HG03103 (cell line): ENCODE measurements around the gene CENPVL2.
"Not testable (repeated sequence)": the region's sequence is repeated elsewhere in the genome, so short reads cannot be mapped to it uniquely, and the experiment has no call there.

Source experiments
- ATAC-seq: cut with Tn5 transposase; IDR thresholded peaks from one replicate; pipeline ENCODE4 v1.9.1; 2021; ENCODE audit warnings: low read depth; ENCODE audit not compliant: unreplicated experiment

CENPVL2 gene

GRCh38 chrX:51682720-51683062 lies at the start of gene CENPVL2:
CENPVL2 (minus strand) TSS chrX:51682831; CDS start chrX:51682831, 0 bp downstream.
- ATAC-seq: not testable (repeated sequence)

- ATAC-seq: no peak
Observed at GRCh38 chrX:51728202-51728601, 45.6 kb upstream of the CENPVL2 start.

- ATAC-seq: not testable (repeated sequence)
Observed at GRCh38 chrX:51712943-51713647, 30.5 kb upstream of the CENPVL2 start.

- ATAC-seq: not testable (repeated sequence)
Observed at GRCh38 chrX:51710277-51711164, 27.9 kb upstream of the CENPVL2 start, which contains the start of gene CENPVL1. CENPVL1 (plus strand) TSS chrX:51710512; CDS start chrX:51710512, 0 bp downstream.

GRCh38 chrX:51697397-51697796 lies 14.8 kb upstream of the CENPVL2 start:
- ATAC-seq: no peak

GRCh38 chrX:51694254-51694653 lies 11.6 kb upstream of the CENPVL2 start:
- ATAC-seq: no peak

- not testable (repeated sequence) for ATAC-seq
Observed at GRCh38 chrX:51681808-51682719, 567 bp downstream of the CENPVL2 start.

GRCh38 chrX:51679689-51680433 lies 2.8 kb downstream of the CENPVL2 start:
- not testable (repeated sequence) for ATAC-seq

- ATAC-seq: no peak
Observed at GRCh38 chrX:51665981-51666380, 16.6 kb downstream of the CENPVL2 start.

GRCh38 chrX:51643377-51643776 lies 39.3 kb downstream of the CENPVL2 start:
- no peak for ATAC-seq

GRCh38 chrX:51641421-51642021 lies 41.1 kb downstream of the CENPVL2 start:
- no peak for ATAC-seq

GRCh38 chrX:51636511-51636910 lies 46.1 kb downstream of the CENPVL2 start:
- ATAC-seq: not testable (repeated sequence)
